Endothelial cell (in vitro differentiated cells): ENCODE data around the gene ZNF341. TPM values are rescaled to one million over a fixed set of nuclear protein-coding genes. Genes with fewer than 3 reads are reported as not detected.

ENCODE experiments used
- DNase-seq: peaks from one replicate; pipeline ENCODE4 v3.0.0; 2021; ENCODE audit warnings: low spot score
- H3K27ac Mint-ChIP-seq: one replicate; pipeline ENCODE4 v1.8.0; 2021; ENCODE audit warnings: mixed read lengths, inconsistent platforms; ENCODE audit not compliant: unreplicated experiment
- H3K27me3 Mint-ChIP-seq: one replicate; pipeline ENCODE4 v1.8.0; 2021; ENCODE audit warnings: mild to moderate bottlenecking, moderate library complexity, mixed read lengths, inconsistent platforms; ENCODE audit not compliant: unreplicated experiment
- H3K36me3 Mint-ChIP-seq: one replicate; pipeline ENCODE4 v1.8.0; 2021; ENCODE audit warnings: mild to moderate bottlenecking, low read depth, mixed read lengths, inconsistent platforms; ENCODE audit not compliant: unreplicated experiment
- H3K4me1 Mint-ChIP-seq: one replicate; pipeline ENCODE4 v1.8.0; 2021; ENCODE audit warnings: mild to moderate bottlenecking, mixed read lengths, inconsistent platforms; ENCODE audit not compliant: unreplicated experiment
- H3K4me3 Mint-ChIP-seq: one replicate; pipeline ENCODE4 v1.8.0; 2021; ENCODE audit warnings: mild to moderate bottlenecking, mixed read lengths, inconsistent platforms; ENCODE audit not compliant: unreplicated experiment
- H3K9me3 Mint-ChIP-seq: one replicate; pipeline ENCODE4 v1.8.0; 2021; ENCODE audit warnings: mixed read lengths, inconsistent platforms; ENCODE audit not compliant: unreplicated experiment
- CTCF ChIP-seq: fragments of 200-600 bp; sonication (generic); IDR thresholded peaks from one replicate; pipeline ENCODE4 v1.5.0; 2021; ENCODE audit warnings: antibody characterized with exemption; ENCODE audit not compliant: unreplicated experiment
- total RNA-seq: library from RNA; stranded (reverse); fragmentation: NEBNext Ultra II Directional; extraction: Animal tissue kit (Norgen Biotek cat#: 25700); gene quantifications from one replicate; pipeline ENCODE4 v1.2.1, GENCODE V29; 2021; ENCODE audit not compliant: unreplicated experiment

The ZNF341 gene
- total RNA-seq, 1 donor from 2014 or later = 3.5 TPM

- Mint-ChIP-seq H3K4me1 (no peaks in the 10 kb centered on the region), H3K27ac (no peak overlapping the region), H3K36me3 (peaks cover 10% of the 10 kb centered on the region), H3K9me3 (no peaks in the 10 kb centered on the region), H3K4me3 (no peak overlapping the region), H3K27me3 (peaks cover 1% of the 10 kb centered on the region)
- TF ChIP-seq CTCF = no peak
- DNase-seq = no peak
Observed at GRCh38 chr20:33767777-33768138, 36.0 kb downstream of the ZNF341 start.

GRCh38 chr20:33769043-33769442, 37.2 kb downstream of the ZNF341 start:
- TF ChIP-seq CTCF = no peak
- Mint-ChIP-seq H3K9me3 (no peaks in the 10 kb centered on the region), H3K27ac (no peak overlapping the region), H3K4me1 (no peaks in the 10 kb centered on the region), H3K4me3 (no peak overlapping the region), H3K27me3 (peaks cover 1% of the 10 kb centered on the region), H3K36me3 (peaks cover 13% of the 10 kb centered on the region)
- no peak for DNase-seq

- H3K27ac Mint-ChIP-seq = no peak overlapping the region
- H3K4me1 Mint-ChIP-seq = no peaks in the 10 kb centered on the region
- H3K36me3 Mint-ChIP-seq = peaks cover 13% of the 10 kb centered on the region
- H3K4me3 Mint-ChIP-seq = no peak overlapping the region
- no peaks in the 10 kb centered on the region for H3K9me3 Mint-ChIP-seq
- peaks cover 1% of the 10 kb centered on the region for H3K27me3 Mint-ChIP-seq
- TF ChIP-seq CTCF = no peak
- no peak for DNase-seq
Observed at GRCh38 chr20:33770005-33770404, 38.2 kb downstream of the ZNF341 start.

- H3K36me3 Mint-ChIP-seq = peaks cover 7% of the 10 kb centered on the region
Observed at GRCh38 chr20:33771938-33772337, 40.1 kb downstream of the ZNF341 start.

GRCh38 chr20:33772439-33772838, 40.6 kb downstream of the ZNF341 start:
- Mint-ChIP-seq H3K27me3 (peaks cover 1% of the 10 kb centered on the region), H3K4me3 (no peak overlapping the region), H3K36me3 (peaks cover 7% of the 10 kb centered on the region), H3K27ac (no peak overlapping the region), H3K4me1 (no peaks in the 10 kb centered on the region), H3K9me3 (no peaks in the 10 kb centered on the region)
- DNase-seq = no peak
- no peak for TF ChIP-seq CTCF

More at GRCh38 chr20:33771938-33772337, 40.1 kb downstream of the ZNF341 start:
- H3K4me1 Mint-ChIP-seq = no peaks in the 10 kb centered on the region
- H3K27ac Mint-ChIP-seq = no peak overlapping the region
- H3K9me3 Mint-ChIP-seq = no peaks in the 10 kb centered on the region
- peaks cover 1% of the 10 kb centered on the region for H3K27me3 Mint-ChIP-seq
- no peak for TF ChIP-seq CTCF
- DNase-seq = no peak
- H3K4me3 Mint-ChIP-seq = no peak overlapping the region
